Central memory CD4-positive, alpha-beta T cell (primary cell): Measurements from ENCODE around the gene MYEOV.

Experiments
- DNase-seq: peaks from one replicate; pipeline ENCODE4 v3.0.0; 2022
- total RNA-seq, 3 experiments: gene quantifications; one replicate each; lab custom pipeline; 2026; lab: John Stamatoyannopoulos, UW

Gene MYEOV
- total RNA-seq = 0 reads per million in 3 experiments

GRCh38 chr11:69293819-69294505 lies at the start of gene MYEOV:
Gene MYEOV, plus strand, starts transcription at chr11:69294155. Its CDS starts 1,200 bp downstream, at chr11:69295355.
- no peak for DNase-seq

GRCh38 chr11:69244266-69244665 lies 49.7 kb upstream of the MYEOV start:
- DNase-seq = no peak

GRCh38 chr11:69245041-69245440 lies 48.9 kb upstream of the MYEOV start:
- DNase-seq = no peak

- no peak for DNase-seq
Measured at GRCh38 chr11:69245491-69246345, 48.2 kb upstream of the MYEOV start.

- DNase-seq = no peak
Measured at GRCh38 chr11:69249311-69250185, 44.4 kb upstream of the MYEOV start.

GRCh38 chr11:69250186-69251056 lies 43.5 kb upstream of the MYEOV start:
- no peak for DNase-seq

GRCh38 chr11:69251057-69251393 lies 42.9 kb upstream of the MYEOV start:
- DNase-seq = no peak

- DNase-seq = no peak
Measured at GRCh38 chr11:69251639-69252489, 42.1 kb upstream of the MYEOV start.

- DNase-seq = no peak
Measured at GRCh38 chr11:69252490-69252837, 41.5 kb upstream of the MYEOV start.

- no peak for DNase-seq
Measured at GRCh38 chr11:69253028-69253427, 40.9 kb upstream of the MYEOV start.

- no peak for DNase-seq
Measured at GRCh38 chr11:69257134-69257533, 36.8 kb upstream of the MYEOV start.

GRCh38 chr11:69257838-69258658 lies 35.9 kb upstream of the MYEOV start:
- DNase-seq = no peak

GRCh38 chr11:69259096-69259495 lies 34.9 kb upstream of the MYEOV start:
- no peak for DNase-seq

GRCh38 chr11:69260622-69261021 lies 33.3 kb upstream of the MYEOV start:
- no peak for DNase-seq

- no peak for DNase-seq
Measured at GRCh38 chr11:69261116-69261515, 32.8 kb upstream of the MYEOV start.

GRCh38 chr11:69262918-69263735 lies 30.8 kb upstream of the MYEOV start:
- no peak for DNase-seq

GRCh38 chr11:69263736-69264052 lies 30.3 kb upstream of the MYEOV start:
- DNase-seq = no peak

GRCh38 chr11:69264486-69264885 lies 29.5 kb upstream of the MYEOV start:
- DNase-seq = no peak

GRCh38 chr11:69265210-69265609 lies 28.7 kb upstream of the MYEOV start:
- DNase-seq = no peak
